ENCODE results near the gene CDC5L.

The CDC5L gene

GRCh38 chr6:44498436-44498835 lies 110.9 kb downstream of the CDC5L start:
- no peak for DNase-seq (ENCODE audit: low read depth in 2 of 2)

- DNase-seq (ENCODE audit: low read depth in 2 of 2) = no peak
These were observed 112.1 kb downstream of the CDC5L start for GRCh38 chr6:44499609-44500008.

All from stimulated activated CD4-positive, alpha-beta T cell treated with anti-CD3 and anti-CD28 coated beads, Interleukin-1b, Interleukin-23, amount 100 ng/mL, for 1 hour (primary cell).